Endothelial cell of umbilical vein (primary cell): ENCODE results near the gene LIPE. TPM values are rescaled to one million over a fixed set of nuclear protein-coding genes. Genes with fewer than 3 reads are reported as not detected.

Experiments used
- BruUV-seq: library from RNA; stranded (reverse); fragments of 400-500 nt; replicated peaks from 2 replicates; lab custom pipeline; 2021; lab: Mats Ljungman, UMichigan
- CTCF ChIA-PET: fragments of 300-600, 350-600 bp; sonication (Branson Sonifier 250); formaldehyde crosslinking; loops from one replicate; lab custom pipeline; 2021; ENCODE audit warnings: antibody characterized with exemption, inconsistent platforms; lab: Charles Lee
- POLR2A ChIA-PET: fragments of 300-600, 350-600 bp; sonication (Branson Sonifier 250); formaldehyde crosslinking; loops from one replicate; lab custom pipeline; 2021; ENCODE audit warnings: antibody characterized with exemption, inconsistent platforms; lab: Charles Lee
- DNase-seq: peaks from one replicate; pipeline ENCODE4 v3.0.0-alpha.2; 2011; ENCODE audit warnings: low read depth, low spot score
- FAIRE-seq: peaks from 2 replicates; lab custom pipeline; 2011; peaks lifted over from hg19 to GRCh38; lab: Jason Lieb, UNC
- H2AFZ ChIP-seq: 2 replicates; pipeline ENCODE4 v1.6.0; 2012; ENCODE audit warnings: low read depth, low read length, control low read depth, inconsistent platforms
- H3K27ac ChIP-seq: 2 replicates; pipeline ENCODE4 v1.5.1; 2011; ENCODE audit warnings: low read depth, mild to moderate bottlenecking, control low read depth, low read length, moderate library complexity; ENCODE audit not compliant: insufficient read depth
- H3K27me3 ChIP-seq, 2 experiments: 2 replicates each; pipeline versions ENCODE4 v1.6.0 to v1.6.1; 2011; ENCODE audit warnings: low read length in 2 of 2, mixed read lengths in 1 of 2; ENCODE audit not compliant: control insufficient read depth in 2 of 2, insufficient read depth in 2 of 2
- H3K36me3 ChIP-seq, 2 experiments: 2 replicates in 1 of 2; 3 replicates in 1 of 2; pipeline ENCODE4 v1.5.1; 2011; ENCODE audit warnings: low read length in 2 of 2, mild to moderate bottlenecking in 1 of 2, moderate library complexity in 1 of 2; ENCODE audit not compliant: control insufficient read depth in 2 of 2, insufficient read depth in 2 of 2; ENCODE audit errors: extremely low read depth in 1 of 2
- H3K4me1 ChIP-seq: 3 replicates; pipeline ENCODE4 v1.5.1; 2011; ENCODE audit warnings: mild to moderate bottlenecking, low read length; ENCODE audit not compliant: control insufficient read depth, insufficient read depth; ENCODE audit errors: extremely low read depth
- H3K4me2 ChIP-seq: 2 replicates; pipeline ENCODE4 v1.6.1; 2011; ENCODE audit warnings: low read length, control low read depth, mixed read lengths; ENCODE audit not compliant: insufficient read depth
- H3K4me3 ChIP-seq, 3 experiments: fragments of 200-600 bp in 1 of 3; sonication (generic), shearing (Covaris generic) in 1 of 3; replicated peaks in 1 of 3; 2 replicates each; pipeline ENCODE4 v1.5.1; 2011 to 2016; ENCODE audit warnings: control low read depth in 3 of 3, low read length in 3 of 3, mild to moderate bottlenecking in 2 of 3, inconsistent platforms in 1 of 3, low read depth in 1 of 3, moderate library complexity in 1 of 3; ENCODE audit not compliant: insufficient read depth in 1 of 3
- H3K79me2 ChIP-seq: 2 replicates; pipeline ENCODE4 v1.6.0; 2012; ENCODE audit warnings: low read length, inconsistent platforms; ENCODE audit not compliant: control insufficient read depth, insufficient read depth
- H3K9ac ChIP-seq: replicated peaks from 2 replicates; pipeline ENCODE3; 2011; ENCODE audit warnings: low read length, control low read depth; ENCODE audit not compliant: insufficient read depth; ENCODE audit errors: extremely low read depth
- H3K9me1 ChIP-seq: replicated peaks from 3 replicates; pipeline ENCODE4 v1.6.0; 2011; ENCODE audit warnings: mild to moderate bottlenecking, low read length; ENCODE audit not compliant: control insufficient read depth, insufficient read depth; ENCODE audit errors: extremely low read depth
- H3K9me3 ChIP-seq: replicated peaks from 2 replicates; pipeline ENCODE4 v1.5.1; 2012; ENCODE audit warnings: low read length, inconsistent platforms; ENCODE audit not compliant: control insufficient read depth, insufficient read depth
- H4K20me1 ChIP-seq: replicated peaks from 2 replicates; pipeline ENCODE3; 2011; ENCODE audit warnings: mild to moderate bottlenecking, low read length; ENCODE audit not compliant: control insufficient read depth, insufficient read depth; ENCODE audit errors: extremely low read depth
- EZH2 ChIP-seq: IDR thresholded peaks from 2 replicates; pipeline ENCODE4 v1.6.1; 2012; ENCODE audit warnings: borderline replicate concordance, low read depth, mild to moderate bottlenecking, moderate library complexity, low read length, inconsistent platforms; ENCODE audit not compliant: severe bottlenecking
- FOS ChIP-seq: IDR thresholded peaks from 2 replicates; pipeline ENCODE4 v1.6.1; 2011; ENCODE audit warnings: mild to moderate bottlenecking, low read length, moderate library complexity, borderline replicate concordance; ENCODE audit not compliant: insufficient read depth
- GATA2 ChIP-seq: IDR thresholded peaks from 2 replicates; pipeline ENCODE4 v1.7.0; 2011; ENCODE audit warnings: low read depth, mild to moderate bottlenecking, moderate library complexity, mixed read lengths, low read length; ENCODE audit not compliant: insufficient read length, insufficient read depth
- JUN ChIP-seq: IDR thresholded peaks from 2 replicates; pipeline ENCODE4 v1.6.1; 2011; ENCODE audit warnings: borderline replicate concordance, low read depth; ENCODE audit not compliant: insufficient read length, insufficient read depth
- MYC ChIP-seq: IDR thresholded peaks from one replicate; pipeline ENCODE4 v1.6.1; 2011; ENCODE audit warnings: mild to moderate bottlenecking, low read depth, low read length
- POLR2A ChIP-seq: IDR thresholded peaks from 2 replicates; pipeline ENCODE4 v1.6.1; 2012; ENCODE audit warnings: low read depth, mild to moderate bottlenecking, control low read depth, low read length
- POLR2AphosphoS5 ChIP-seq: IDR thresholded peaks from 2 replicates; pipeline ENCODE4 v1.6.1; 2012; ENCODE audit warnings: low read depth, mild to moderate bottlenecking, control low read depth, low read length, moderate library complexity; ENCODE audit not compliant: insufficient read depth
- dilution Hi-C: fragments of 300-500 bp; cut with MboI; formaldehyde crosslinking; loops from one replicate; pipeline ENCODE4 v1.15.0; 2019; ENCODE audit warnings: low sequenced_read_pairs; ENCODE audit not compliant: extremely low pct_ligation_motif_present
- intact Hi-C: fragments of 100-400 bp; cut with micrococcal nuclease; formaldehyde crosslinking; loops from one replicate; pipeline ENCODE4 v1.10.0; 2022
- polyA plus RNA-seq, 4 experiments: library from polyadenylated mRNA; depleted of rRNA in 3 of 4; stranded (reverse) in 3 of 4; unstranded in 1 of 4; fragments of >200 nt; gene quantifications; 2 replicates each; pipeline versions ENCODE4 v1.2.1 to v1.2.3, GENCODE V29; 2011 to 2012; ENCODE audit warnings: missing spikeins in 1 of 4
- total RNA-seq: library from RNA; stranded (reverse); gene quantifications from 2 replicates; pipeline ENCODE4 v1.2.3, GENCODE V29; 2021
- TF ChIP-seq, protein P1 (sequence below), 2 donors: IDR thresholded peaks; 1 replicate in 1 of 2; 2 replicates in 1 of 2; pipeline ENCODE4 v1.5.1; 2011; ENCODE audit warnings: low read length in 2 of 2, mild to moderate bottlenecking in 2 of 2, moderate library complexity in 2 of 2, control low read depth in 1 of 2, inconsistent platforms in 1 of 2, low read depth in 1 of 2; ENCODE audit not compliant: insufficient read depth in 1 of 2; ENCODE audit errors: extremely low read depth in 1 of 2
- TF ChIP-seq, protein P2 (sequence below): IDR thresholded peaks from 2 replicates; pipeline ENCODE4 v1.6.1; 2011; ENCODE audit not compliant: insufficient read depth, insufficient read length

LIPE gene
- total and polyA plus RNA-seq, 2 donors (not counting 3 experiments of a cell fraction or from before 2014, with no cell fraction given): 3.8 to 13.5 TPM

DNA sequence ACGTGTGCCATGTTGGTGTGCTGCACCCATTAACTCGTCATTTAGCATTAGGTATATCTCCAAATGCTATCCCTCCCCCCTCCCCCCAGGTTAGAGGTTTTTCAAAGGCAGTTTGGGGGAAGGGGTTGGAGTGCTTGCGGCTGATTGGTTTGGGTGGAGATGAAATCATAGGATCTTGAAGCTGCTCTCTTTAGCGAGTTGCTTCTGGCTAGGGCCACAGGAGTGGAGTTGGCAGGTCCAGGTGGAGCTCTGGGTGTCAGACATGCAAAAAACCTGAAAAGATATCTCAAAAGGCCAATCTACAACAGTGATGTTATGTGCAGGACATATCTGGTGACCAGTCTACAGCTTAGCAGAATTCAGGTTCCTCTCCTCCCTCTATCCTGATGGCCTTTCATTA, 48.2 kb upstream of the LIPE start:
- DNase-seq: no peak
- H3K79me2 ChIP-seq: no peaks in the 10 kb centered on the region
- no peaks in the 10 kb centered on the region for H3K9me3 ChIP-seq
- intact Hi-C loops (no loop called here), dilution Hi-C loops (no loop called here)
- no peaks in the 10 kb centered on the region for H4K20me1 ChIP-seq
- H2AFZ ChIP-seq: no peak overlapping the region
- no peaks in the 10 kb centered on the region for H3K36me3 ChIP-seq
- H3K4me2 ChIP-seq: no peak overlapping the region
- ChIA-PET POLR2A (no interaction called here), CTCF (interaction anchor here (0.9 kb wide), 1 partner anchor 24 kb away, joined by 3 read pairs; no protein-coding TSS in a partner anchor)
- no peak overlapping the region for H3K27ac ChIP-seq
- no peak overlapping the region for H3K9ac ChIP-seq
- BruUV-seq: no TSS peak
- no peak for FAIRE-seq
- H3K27me3 ChIP-seq: peaks cover 0 to 1% of the 10 kb centered on the region in 2 experiments
- H3K9me1 ChIP-seq: no peaks in the 10 kb centered on the region
- H3K4me3 ChIP-seq: no peak overlapping the region
- no peaks in the 10 kb centered on the region for H3K4me1 ChIP-seq
- TF ChIP-seq, protein P1, sequence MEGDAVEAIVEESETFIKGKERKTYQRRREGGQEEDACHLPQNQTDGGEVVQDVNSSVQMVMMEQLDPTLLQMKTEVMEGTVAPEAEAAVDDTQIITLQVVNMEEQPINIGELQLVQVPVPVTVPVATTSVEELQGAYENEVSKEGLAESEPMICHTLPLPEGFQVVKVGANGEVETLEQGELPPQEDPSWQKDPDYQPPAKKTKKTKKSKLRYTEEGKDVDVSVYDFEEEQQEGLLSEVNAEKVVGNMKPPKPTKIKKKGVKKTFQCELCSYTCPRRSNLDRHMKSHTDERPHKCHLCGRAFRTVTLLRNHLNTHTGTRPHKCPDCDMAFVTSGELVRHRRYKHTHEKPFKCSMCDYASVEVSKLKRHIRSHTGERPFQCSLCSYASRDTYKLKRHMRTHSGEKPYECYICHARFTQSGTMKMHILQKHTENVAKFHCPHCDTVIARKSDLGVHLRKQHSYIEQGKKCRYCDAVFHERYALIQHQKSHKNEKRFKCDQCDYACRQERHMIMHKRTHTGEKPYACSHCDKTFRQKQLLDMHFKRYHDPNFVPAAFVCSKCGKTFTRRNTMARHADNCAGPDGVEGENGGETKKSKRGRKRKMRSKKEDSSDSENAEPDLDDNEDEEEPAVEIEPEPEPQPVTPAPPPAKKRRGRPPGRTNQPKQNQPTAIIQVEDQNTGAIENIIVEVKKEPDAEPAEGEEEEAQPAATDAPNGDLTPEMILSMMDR (IDR thresholded peaks at IDR 0.05; ENCODE audit: extremely low read depth in 1 of 2, insufficient read depth in 1 of 2, low read depth in 1 of 2, low read length in 2 of 2): no peak
- TF ChIP-seq MYC (no peak), GATA2 (no peak), POLR2AphosphoS5 (no peak)

DNA sequence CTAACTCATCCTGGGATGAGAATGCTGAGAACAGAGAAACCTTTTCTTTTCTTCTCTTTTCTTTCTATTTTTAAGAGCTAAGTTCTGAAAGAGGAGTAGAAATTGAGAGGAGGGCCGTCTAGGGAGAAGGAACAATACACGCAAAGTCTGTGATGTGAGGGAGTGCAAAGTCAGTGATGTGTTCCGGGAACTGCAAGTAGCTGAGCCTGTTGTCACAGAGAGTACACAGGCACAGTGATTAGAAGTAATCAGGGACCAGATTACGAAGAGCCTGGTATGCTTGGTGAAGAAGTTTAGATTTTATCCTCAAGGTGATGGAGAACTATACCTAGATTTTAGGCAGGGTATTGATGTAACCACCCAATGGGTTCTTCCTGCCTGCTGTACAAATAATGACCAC, 47.6 kb upstream of the LIPE start:
- H3K9ac ChIP-seq: no peak overlapping the region
- TF ChIP-seq MYC (no peak), POLR2A (no peak), FOS (no peak), EZH2 (no peak), JUN (no peak), GATA2 (no peak)
- TF ChIP-seq, protein P1 (IDR thresholded peaks at IDR 0.05; ENCODE audit: extremely low read depth in 1 of 2, insufficient read depth in 1 of 2, low read depth in 1 of 2, low read length in 2 of 2): no peak
- TF ChIP-seq, protein P2, sequence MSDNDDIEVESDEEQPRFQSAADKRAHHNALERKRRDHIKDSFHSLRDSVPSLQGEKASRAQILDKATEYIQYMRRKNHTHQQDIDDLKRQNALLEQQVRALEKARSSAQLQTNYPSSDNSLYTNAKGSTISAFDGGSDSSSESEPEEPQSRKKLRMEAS: no peak
- H3K27ac ChIP-seq: no peak overlapping the region
- no peak for DNase-seq
- H3K36me3 ChIP-seq: no peaks in the 10 kb centered on the region
- POLR2A ChIA-PET: no interaction called here
- H3K4me1 ChIP-seq: no peaks in the 10 kb centered on the region
- no peaks in the 10 kb centered on the region for H3K79me2 ChIP-seq
- dilution Hi-C loops: no loop called here
- no peak overlapping the region for H3K4me3 ChIP-seq
- H3K4me2 ChIP-seq: no peak overlapping the region
- no peaks in the 10 kb centered on the region for H4K20me1 ChIP-seq
- no peaks in the 10 kb centered on the region for H3K9me3 ChIP-seq
- no peak overlapping the region for H2AFZ ChIP-seq
- CTCF ChIA-PET: interaction anchor here (1.5 kb wide), 1 partner anchor 34 kb away, joined by 4 read pairs; no protein-coding TSS in a partner anchor
- H3K9me1 ChIP-seq: no peaks in the 10 kb centered on the region
- BruUV-seq: no TSS peak
- H3K27me3 ChIP-seq: peaks cover 0 to 1% of the 10 kb centered on the region in 2 experiments
- intact Hi-C loops: no loop called here
- FAIRE-seq: no peak
